OCI-LY1 (cell line): ENCODE measurements around the gene APH1B.

Source experiments
- H2AFZ ChIP-seq: fragments of 200-600 bp; sonication (generic), shearing (Covaris generic); 2 replicates; pipeline ENCODE4 v1.6.0; 2014; ENCODE audit warnings: antibody characterized with exemption, mild to moderate bottlenecking, low read length
- H3F3A ChIP-seq: fragments of 200-600 bp; sonication (generic), shearing (Covaris generic); 2 replicates; pipeline ENCODE4 v1.6.0; 2014; ENCODE audit warnings: mild to moderate bottlenecking, antibody characterized with exemption, low read length, moderate library complexity; ENCODE audit not compliant: insufficient read depth
- H3K27ac ChIP-seq: fragments of 200-600 bp; sonication (generic); 2 replicates; pipeline ENCODE4 v1.5.1; 2014; ENCODE audit warnings: low read length, mixed run types, mild to moderate bottlenecking, low read depth; ENCODE audit not compliant: poor library complexity, severe bottlenecking
- H3K27me3 ChIP-seq: fragments of 200-600 bp; sonication (generic); 2 replicates; pipeline ENCODE4 v1.6.0; 2014; ENCODE audit warnings: antibody characterized with exemption, mild to moderate bottlenecking, low read length, moderate library complexity; ENCODE audit not compliant: insufficient read depth
- H3K36me3 ChIP-seq: fragments of 200-600 bp; sonication (generic); 2 replicates; pipeline ENCODE4 v1.6.1; 2014; ENCODE audit warnings: mild to moderate bottlenecking, antibody characterized with exemption, low read length, moderate library complexity, mixed read lengths; ENCODE audit not compliant: insufficient read depth
- H3K4me1 ChIP-seq: fragments of 200-600 bp; sonication (generic); 2 replicates; pipeline ENCODE4 v1.5.1; 2014; ENCODE audit warnings: mild to moderate bottlenecking, low read length, moderate library complexity; ENCODE audit not compliant: insufficient read depth, severe bottlenecking
- H3K4me2 ChIP-seq: fragments of 200-600 bp; sonication (generic), shearing (Covaris generic); 2 replicates; pipeline ENCODE4 v1.6.1; 2014; ENCODE audit warnings: low read length
- H3K4me3 ChIP-seq: fragments of 200-600 bp; sonication (generic); 2 replicates; pipeline ENCODE4 v1.5.1; 2014; ENCODE audit warnings: low read length, low read depth, mild to moderate bottlenecking, mixed read lengths; ENCODE audit not compliant: poor library complexity, severe bottlenecking
- H3K79me2 ChIP-seq: fragments of 200-600 bp; shearing (Covaris generic); 2 replicates; pipeline ENCODE4 v1.6.1; 2016; ENCODE audit warnings: mixed run types, low read length, mixed read lengths; ENCODE audit not compliant: insufficient read depth
- H3K9ac ChIP-seq: fragments of 200-600 bp; sonication (generic), shearing (Covaris generic); 2 replicates; pipeline ENCODE4 v1.6.1; 2014; ENCODE audit warnings: mild to moderate bottlenecking, low read length, mixed read lengths
- H3K9me2 ChIP-seq: fragments of 200-600 bp; sonication (generic), shearing (Covaris generic); 2 replicates; pipeline ENCODE4 v1.6.1; 2014; ENCODE audit warnings: low read depth, mild to moderate bottlenecking, low read length, mixed read lengths
- H3K9me3 ChIP-seq: fragments of 200-600 bp; shearing (Covaris generic); 2 replicates; pipeline ENCODE4 v1.6.1; 2014; ENCODE audit warnings: low read length, mixed read lengths
- H4K20me1 ChIP-seq: fragments of 200-600 bp; sonication (generic), shearing (Covaris generic); 2 replicates; pipeline ENCODE4 v1.6.0; 2016; ENCODE audit warnings: mild to moderate bottlenecking, low read length; ENCODE audit not compliant: insufficient read depth
- EZH2 ChIP-seq: fragments of 200-600 bp; sonication (generic), shearing (Covaris generic); IDR thresholded peaks from 2 replicates; pipeline ENCODE4 v1.8.0; 2017; ENCODE audit warnings: borderline replicate concordance, mixed run types, mild to moderate bottlenecking, antibody characterized with exemption, low read length, moderate library complexity, mixed read lengths
- TF ChIP-seq, protein P1 (sequence below): fragments of 200-600 bp; sonication (generic), shearing (Covaris generic); IDR thresholded peaks from 2 replicates; pipeline ENCODE4 v1.5.1; 2017; ENCODE audit warnings: mild to moderate bottlenecking, antibody characterized with exemption, low read length, moderate library complexity, mixed read lengths

APH1B gene

DNA sequence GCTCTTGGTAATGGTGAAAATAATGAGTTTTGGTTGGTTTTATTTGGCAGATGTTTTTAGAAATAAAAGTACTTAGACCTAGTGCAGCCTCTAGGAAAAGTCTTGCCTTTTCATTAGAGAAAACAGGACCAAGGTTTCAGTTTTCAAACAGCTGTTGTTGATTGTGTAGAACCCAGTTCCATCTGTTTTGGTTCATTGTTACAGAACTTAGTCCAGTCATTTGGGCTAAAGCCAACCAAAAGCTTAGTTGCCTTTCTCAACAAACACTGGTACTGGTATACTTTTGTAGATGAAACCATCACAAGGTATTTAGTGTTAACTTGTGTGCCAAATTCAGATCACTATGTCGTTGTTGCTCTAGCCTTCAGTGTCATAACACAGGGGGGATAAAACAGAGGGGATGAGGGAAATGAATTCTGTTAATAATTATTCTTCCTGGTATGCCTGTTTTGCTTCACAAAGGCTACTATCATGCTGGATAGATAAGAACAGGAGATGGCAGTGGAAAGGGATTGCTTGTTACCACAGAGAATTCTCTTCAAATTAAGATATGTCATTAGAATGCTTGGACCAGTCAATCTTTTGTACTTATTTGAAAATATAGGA is 12.6 kb upstream of the APH1B start:
- no peaks in the 10 kb centered on the region for H3F3A ChIP-seq
- H3K27me3 ChIP-seq: no peaks in the 10 kb centered on the region
- TF ChIP-seq, protein P1, sequence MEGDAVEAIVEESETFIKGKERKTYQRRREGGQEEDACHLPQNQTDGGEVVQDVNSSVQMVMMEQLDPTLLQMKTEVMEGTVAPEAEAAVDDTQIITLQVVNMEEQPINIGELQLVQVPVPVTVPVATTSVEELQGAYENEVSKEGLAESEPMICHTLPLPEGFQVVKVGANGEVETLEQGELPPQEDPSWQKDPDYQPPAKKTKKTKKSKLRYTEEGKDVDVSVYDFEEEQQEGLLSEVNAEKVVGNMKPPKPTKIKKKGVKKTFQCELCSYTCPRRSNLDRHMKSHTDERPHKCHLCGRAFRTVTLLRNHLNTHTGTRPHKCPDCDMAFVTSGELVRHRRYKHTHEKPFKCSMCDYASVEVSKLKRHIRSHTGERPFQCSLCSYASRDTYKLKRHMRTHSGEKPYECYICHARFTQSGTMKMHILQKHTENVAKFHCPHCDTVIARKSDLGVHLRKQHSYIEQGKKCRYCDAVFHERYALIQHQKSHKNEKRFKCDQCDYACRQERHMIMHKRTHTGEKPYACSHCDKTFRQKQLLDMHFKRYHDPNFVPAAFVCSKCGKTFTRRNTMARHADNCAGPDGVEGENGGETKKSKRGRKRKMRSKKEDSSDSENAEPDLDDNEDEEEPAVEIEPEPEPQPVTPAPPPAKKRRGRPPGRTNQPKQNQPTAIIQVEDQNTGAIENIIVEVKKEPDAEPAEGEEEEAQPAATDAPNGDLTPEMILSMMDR: no peak
- TF ChIP-seq EZH2: no peak
- no peak overlapping the region for H3K9ac ChIP-seq
- no peaks in the 10 kb centered on the region for H3K4me1 ChIP-seq
- H3K4me2 ChIP-seq: no peak overlapping the region
- H3K27ac ChIP-seq: no peak overlapping the region
- peaks cover 39% of the 10 kb centered on the region for H3K36me3 ChIP-seq
- H4K20me1 ChIP-seq: no peaks in the 10 kb centered on the region
- no peaks in the 10 kb centered on the region for H3K9me3 ChIP-seq
- H3K4me3 ChIP-seq: no peak overlapping the region
- no peaks in the 10 kb centered on the region for H3K79me2 ChIP-seq
- H3K9me2 ChIP-seq: no peaks in the 10 kb centered on the region
- no peak overlapping the region for H2AFZ ChIP-seq

- no peaks in the 10 kb centered on the region for H3F3A ChIP-seq
- TF ChIP-seq EZH2: no peak
- TF ChIP-seq, protein P1: no peak
- H4K20me1 ChIP-seq: no peaks in the 10 kb centered on the region
- H3K27me3 ChIP-seq: no peaks in the 10 kb centered on the region
- H3K27ac ChIP-seq: no peak overlapping the region
- no peak overlapping the region for H3K4me3 ChIP-seq
- H3K4me1 ChIP-seq: peaks cover 19% of the 10 kb centered on the region
- H3K9me2 ChIP-seq: no peaks in the 10 kb centered on the region
- no peaks in the 10 kb centered on the region for H3K79me2 ChIP-seq
- H3K4me2 ChIP-seq: no peak overlapping the region
- peaks cover 4% of the 10 kb centered on the region; the same call in 1 of the 2 replicates for H3K36me3 ChIP-seq
- no peak overlapping the region for H3K9ac ChIP-seq
- H3K9me3 ChIP-seq: no peaks in the 10 kb centered on the region
- no peak overlapping the region for H2AFZ ChIP-seq
Measured at GRCh38 chr15:63274427-63274826, 3.0 kb upstream of the APH1B start.

- Histone ChIP-seq H3F3A (0 out of 2 replicates have a peak, but pooled peaks cover 3% of the 10 kb centered on the region), H3K4me2 (peak overlapping the region; percentile 79), H3K27me3 (no peaks in the 10 kb centered on the region), H3K79me2 (no peaks in the 10 kb centered on the region), H3K9me3 (no peaks in the 10 kb centered on the region), H3K9ac (peak overlapping the region; percentile 74), H2AFZ (peak overlapping the region; percentile 39; the same call in 1 of the 2 replicates), H3K36me3 (peaks cover 17% of the 10 kb centered on the region; the same call in 1 of the 2 replicates), H3K4me3 (peak overlapping the region; percentile 67), H4K20me1 (no peaks in the 10 kb centered on the region), H3K27ac (peak overlapping the region; percentile 21), H3K9me2 (no peaks in the 10 kb centered on the region), H3K4me1 (peaks cover 19% of the 10 kb centered on the region)
- TF ChIP-seq, protein P1: no peak
- TF ChIP-seq EZH2: no peak
Measured at GRCh38 chr15:63276342-63277037, 915 bp upstream of the APH1B start.
